Psoas muscle (tissue), 8 donors: ENCODE data around the gene CTTNBP2. TPM values are rescaled to one million over a fixed set of nuclear protein-coding genes. Genes with fewer than 3 reads are reported as not detected.

ENCODE experiments used
- ATAC-seq, 4 donors: fragments of 200-7000 bp; cut with Tn5 transposase; one replicate each; pipeline ENCODE4 v1.9.1; 2020; ENCODE audit warnings: moderate library complexity in 3 of 4, mild to moderate bottlenecking in 2 of 4
- DNase-seq, 2 donors: peaks; one replicate each; pipeline ENCODE4 v3.0.0-alpha.2; 2020
- H3K27ac ChIP-seq: fragments of 200-600 bp; one replicate; pipeline ENCODE4 v1.8.0; 2022
- H3K27me3 ChIP-seq, 3 donors: fragments of 200-600 bp in 1 of 3; one replicate each; pipeline versions ENCODE4 v1.6.1 to v1.8.0; 2013 to 2022; ENCODE audit warnings: low read length in 2 of 3, mild to moderate bottlenecking in 2 of 3, moderate library complexity in 1 of 3; ENCODE audit not compliant: insufficient read depth in 3 of 3
- H3K36me3 ChIP-seq, 2 donors: fragments of 200-600 bp in 1 of 2; one replicate each; pipeline versions ENCODE4 v1.6.1 to v1.8.0; 2013 to 2022; ENCODE audit warnings: low read depth in 1 of 2, mild to moderate bottlenecking in 1 of 2, moderate library complexity in 1 of 2; ENCODE audit not compliant: insufficient read depth in 1 of 2
- H3K4me1 ChIP-seq: fragments of 200-600 bp; one replicate; pipeline ENCODE4 v1.8.0; 2022
- H3K4me3 ChIP-seq: fragments of 200-600 bp; one replicate; pipeline ENCODE4 v1.8.0; 2022; ENCODE audit warnings: mild to moderate bottlenecking
- H3K9me3 ChIP-seq: fragments of 200-600 bp; one replicate; pipeline ENCODE4 v1.8.0; 2022
- WGBS, 3 donors: extraction: QIAGEN DNeasy Blood & Tissue Kit; methylation state at CpG; one replicate each; pipeline versions ENCODE4 v1.1.6 to v1.1.7; 2013; 5-methylcytosine and 5-hydroxymethylcytosine counted together
- intact Hi-C, 2 donors: fragments of 100-400 bp; cut with DNase I; formaldehyde crosslinking; loops; one replicate each; pipeline versions ENCODE4 v1.11.0 to v1.14.2; 2022
- polyA plus RNA-seq, 3 donors: library from polyadenylated mRNA; stranded (reverse); fragments of 200-250 nt; gene quantifications; one replicate each; pipeline ENCODE4 v1.2.3, GENCODE V29; 2013
- total RNA-seq, 4 donors: library from RNA; stranded (reverse); fragmentation: NEBNext Ultra II Directional in 2 of 4; extraction: Animal tissue kit (Norgen Biotek cat#: 25700) in 2 of 4; gene quantifications; one replicate each; pipeline versions ENCODE4 v1.2.1 to v1.2.4, GENCODE V29; 2021 to 2023
- TF ChIP-seq, protein P1 (sequence below): fragments of 200-600 bp; IDR thresholded peaks from one replicate; pipeline ENCODE4 v1.8.0; 2022; ENCODE audit warnings: antibody characterized with exemption
- donor health status: healthy with polysubstance abuse.
- donor health status: DM: no; HTN: no; CAD: no; lungs with moderate emphysema.
- donor health status: Bipolar disorder and iron deficiency.
- donor health status: healthy.
- donor health status: DM: yes; HTN: yes; CAD: no.
- donor health status: DM: no; HTN: no; CAD: no.
- donor health status: DM: no; HTN: no; CAD: no.
- donor health status: DM: yes; HTN: yes; CAD: no.

The CTTNBP2 gene
- total and polyA plus RNA-seq, 7 donors, result 0.10 to 1.8 (median 0.38) TPM

DNA sequence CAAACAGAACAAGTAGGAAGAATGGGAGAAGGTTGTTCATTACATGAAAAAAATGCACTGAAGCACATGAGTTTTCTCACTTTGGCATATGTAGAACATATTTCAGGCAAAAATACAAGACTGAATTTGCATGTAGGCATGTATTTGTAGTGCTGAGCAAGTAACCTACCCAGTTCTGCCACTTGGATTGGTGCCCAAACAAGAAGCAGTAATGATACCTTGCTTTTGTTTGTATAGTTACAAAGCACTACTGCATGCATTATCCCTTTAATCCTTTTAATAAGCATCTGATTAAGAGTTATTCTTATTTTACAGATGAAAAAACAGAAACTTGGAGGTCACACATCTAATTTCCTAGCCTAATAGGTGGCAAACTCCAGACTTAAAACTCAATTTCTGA lies 23.1 kb upstream of the CTTNBP2 start:
- Histone ChIP-seq H3K9me3 (no peaks in the 10 kb centered on the region), H3K36me3 (no peaks in the 10 kb centered on the region), H3K4me3 (no peak overlapping the region), H3K27me3 (no peaks in the 10 kb centered on the region), H3K4me1 (no peaks in the 10 kb centered on the region), H3K27ac (no peak overlapping the region)
- DNase-seq, result no peak
- intact Hi-C loops, result no loop called here
- TF ChIP-seq, protein P1, sequence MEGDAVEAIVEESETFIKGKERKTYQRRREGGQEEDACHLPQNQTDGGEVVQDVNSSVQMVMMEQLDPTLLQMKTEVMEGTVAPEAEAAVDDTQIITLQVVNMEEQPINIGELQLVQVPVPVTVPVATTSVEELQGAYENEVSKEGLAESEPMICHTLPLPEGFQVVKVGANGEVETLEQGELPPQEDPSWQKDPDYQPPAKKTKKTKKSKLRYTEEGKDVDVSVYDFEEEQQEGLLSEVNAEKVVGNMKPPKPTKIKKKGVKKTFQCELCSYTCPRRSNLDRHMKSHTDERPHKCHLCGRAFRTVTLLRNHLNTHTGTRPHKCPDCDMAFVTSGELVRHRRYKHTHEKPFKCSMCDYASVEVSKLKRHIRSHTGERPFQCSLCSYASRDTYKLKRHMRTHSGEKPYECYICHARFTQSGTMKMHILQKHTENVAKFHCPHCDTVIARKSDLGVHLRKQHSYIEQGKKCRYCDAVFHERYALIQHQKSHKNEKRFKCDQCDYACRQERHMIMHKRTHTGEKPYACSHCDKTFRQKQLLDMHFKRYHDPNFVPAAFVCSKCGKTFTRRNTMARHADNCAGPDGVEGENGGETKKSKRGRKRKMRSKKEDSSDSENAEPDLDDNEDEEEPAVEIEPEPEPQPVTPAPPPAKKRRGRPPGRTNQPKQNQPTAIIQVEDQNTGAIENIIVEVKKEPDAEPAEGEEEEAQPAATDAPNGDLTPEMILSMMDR, result no peak
- no peak for ATAC-seq

DNA sequence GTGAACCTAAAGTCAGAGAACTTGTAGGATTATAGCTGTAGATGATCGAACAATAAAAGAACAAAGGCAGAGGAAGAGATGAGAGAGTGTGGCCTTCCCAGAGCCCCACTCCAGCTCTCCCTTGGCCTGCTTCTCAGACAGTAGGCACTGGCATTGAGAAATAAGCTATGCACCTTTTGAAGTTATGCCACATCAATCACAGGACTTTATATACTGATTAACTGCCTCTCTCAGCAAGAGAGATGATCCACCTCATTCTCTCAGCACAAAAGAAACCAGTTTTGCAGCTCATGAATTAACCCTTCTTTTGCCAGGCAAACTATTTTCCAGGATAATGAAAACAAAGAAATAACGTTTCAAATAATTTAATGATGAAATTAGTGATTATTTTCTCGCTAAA lies 22.0 kb upstream of the CTTNBP2 start:
- Histone ChIP-seq H3K4me3 (no peak overlapping the region), H3K9me3 (no peaks in the 10 kb centered on the region), H3K36me3 (no peaks in the 10 kb centered on the region), H3K27ac (no peak overlapping the region), H3K4me1 (no peaks in the 10 kb centered on the region), H3K27me3 (no peaks in the 10 kb centered on the region)
- TF ChIP-seq, protein P1, result no peak
- intact Hi-C loops, result no loop called here
- ATAC-seq, result no peak
- DNase-seq, result no peak
- 74 to 76% (median 75%) methylated on average over 3 of the region's 3 CpGs for WGBS, 3 donors

DNA sequence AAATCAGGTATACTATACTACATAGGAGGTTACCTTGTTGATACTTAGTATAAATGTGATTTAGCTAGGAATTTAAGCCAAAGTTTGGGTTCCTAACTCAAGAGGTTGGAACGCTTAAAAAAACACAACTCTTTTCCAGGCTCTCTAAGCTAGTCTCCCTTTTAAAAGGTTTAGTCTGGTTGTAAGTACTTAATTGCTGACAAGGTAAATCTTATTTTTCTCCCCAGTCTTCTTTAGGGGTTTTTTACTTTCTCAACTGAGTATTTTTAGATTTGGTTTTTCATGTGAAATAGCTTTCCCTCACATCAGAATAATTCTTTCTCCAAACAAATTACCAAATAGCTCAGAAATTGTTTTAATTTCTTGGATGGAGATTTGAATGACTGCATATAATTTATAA lies 20.8 kb upstream of the CTTNBP2 start:
- no peak for DNase-seq
- TF ChIP-seq, protein P1, result no peak
- Histone ChIP-seq H3K36me3 (no peaks in the 10 kb centered on the region), H3K27me3 (no peaks in the 10 kb centered on the region), H3K4me3 (no peak overlapping the region), H3K27ac (no peak overlapping the region), H3K9me3 (no peaks in the 10 kb centered on the region), H3K4me1 (no peaks in the 10 kb centered on the region)
- no peak for ATAC-seq
- intact Hi-C loops, result no loop called here
- 88 to 97% (median 96%) methylated on average over 1 of the region's 1 CpG for WGBS, 3 donors

DNA sequence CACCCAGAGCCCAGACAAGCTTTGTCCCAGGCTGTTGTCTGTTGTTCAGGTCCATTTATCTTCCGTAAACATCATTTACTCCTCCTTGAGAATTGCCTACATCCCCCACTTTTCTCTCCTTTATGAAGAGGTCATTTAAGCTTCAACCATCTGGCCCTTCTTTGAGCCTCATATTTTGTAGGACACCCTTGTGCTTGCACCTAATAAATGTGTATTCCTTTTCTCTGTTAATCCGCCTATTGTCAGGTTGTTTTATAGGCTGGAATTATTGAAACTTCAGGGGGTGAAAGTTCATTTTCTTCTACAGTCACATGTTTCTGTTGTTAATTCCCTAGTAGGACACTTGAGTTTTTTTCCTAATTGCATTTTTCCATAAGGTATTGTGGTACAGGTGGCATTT lies 19.6 kb upstream of the CTTNBP2 start:
- ATAC-seq, result no peak
- Histone ChIP-seq H3K27me3 (no peaks in the 10 kb centered on the region), H3K9me3 (no peaks in the 10 kb centered on the region), H3K4me3 (no peak overlapping the region), H3K36me3 (no peaks in the 10 kb centered on the region), H3K27ac (no peak overlapping the region), H3K4me1 (no peaks in the 10 kb centered on the region)
- 84 to 88% (median 87%) methylated on average over 2 of the region's 2 CpGs for WGBS, 3 donors
- TF ChIP-seq, protein P1, result no peak
- DNase-seq, result no peak
- intact Hi-C loops, result no loop called here

DNA sequence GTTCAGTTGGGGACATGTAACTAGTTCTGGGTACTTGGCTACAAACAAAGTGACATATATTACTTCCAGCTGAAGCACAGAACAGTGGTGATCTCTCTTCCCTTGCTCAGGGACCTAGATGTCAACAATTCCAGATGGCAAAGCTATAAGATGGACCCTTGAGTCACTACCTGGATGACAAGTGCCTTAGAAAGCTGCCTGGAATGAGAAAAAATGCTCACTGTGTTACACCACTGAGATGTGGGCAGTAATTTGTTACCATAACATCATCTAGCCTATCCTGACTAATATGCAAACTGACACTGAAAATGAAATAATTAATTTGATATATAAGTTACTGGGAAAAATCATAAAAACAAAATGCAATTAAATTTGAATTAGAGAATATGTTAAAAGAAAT lies 16.4 kb upstream of the CTTNBP2 start:
- TF ChIP-seq, protein P1, result no peak
- H3K9me3 ChIP-seq, result no peaks in the 10 kb centered on the region
- no peaks in the 10 kb centered on the region for H3K27me3 ChIP-seq
- intact Hi-C loops, result no loop called here
- no peaks in the 10 kb centered on the region for H3K36me3 ChIP-seq
- H3K27ac ChIP-seq, result no peak overlapping the region
- no peak for DNase-seq
- ATAC-seq, result no peak
- no peak overlapping the region for H3K4me3 ChIP-seq
- H3K4me1 ChIP-seq, result no peaks in the 10 kb centered on the region
